HL-60 (cell line): Measurements from ENCODE around the gene GFPT1.

Experiments
- CTCF ChIP-seq: IDR thresholded peaks from one replicate; pipeline ENCODE4 v1.5.1; 2011; ENCODE audit warnings: low read length, control low read depth, inconsistent platforms; ENCODE audit not compliant: insufficient read depth
- GABPA ChIP-seq: IDR thresholded peaks from 2 replicates; pipeline ENCODE4 v1.6.1; 2012; ENCODE audit warnings: low read depth
- POLR2AphosphoS5 ChIP-seq: IDR thresholded peaks from 2 replicates; pipeline ENCODE4 v1.6.1; 2012; ENCODE audit warnings: low read depth
- REST ChIP-seq: IDR thresholded peaks from 2 replicates; pipeline ENCODE4 v1.6.1; 2012; ENCODE audit warnings: low read depth; ENCODE audit not compliant: insufficient replicate concordance

GRCh38 chr2:69381337-69381737 is 5.7 kb downstream of the GFPT1 start:
- TF ChIP-seq CTCF (no peak), POLR2AphosphoS5 (no peak), REST (no peak), GABPA (no peak)
